OCI-LY1 (cell line): ENCODE data around the gene CALU.

Experiments
- H2AFZ ChIP-seq: fragments of 200-600 bp; sonication (generic), shearing (Covaris generic); 2 replicates; pipeline ENCODE4 v1.6.0; 2014; ENCODE audit warnings: antibody characterized with exemption, mild to moderate bottlenecking, low read length
- H3F3A ChIP-seq: fragments of 200-600 bp; sonication (generic), shearing (Covaris generic); 2 replicates; pipeline ENCODE4 v1.6.0; 2014; ENCODE audit warnings: mild to moderate bottlenecking, antibody characterized with exemption, low read length, moderate library complexity; ENCODE audit not compliant: insufficient read depth
- H3K27ac ChIP-seq: fragments of 200-600 bp; sonication (generic); 2 replicates; pipeline ENCODE4 v1.5.1; 2014; ENCODE audit warnings: low read length, mixed run types, mild to moderate bottlenecking, low read depth; ENCODE audit not compliant: poor library complexity, severe bottlenecking
- H3K27me3 ChIP-seq: fragments of 200-600 bp; sonication (generic); 2 replicates; pipeline ENCODE4 v1.6.0; 2014; ENCODE audit warnings: antibody characterized with exemption, mild to moderate bottlenecking, low read length, moderate library complexity; ENCODE audit not compliant: insufficient read depth
- H3K36me3 ChIP-seq: fragments of 200-600 bp; sonication (generic); 2 replicates; pipeline ENCODE4 v1.6.1; 2014; ENCODE audit warnings: mild to moderate bottlenecking, antibody characterized with exemption, low read length, moderate library complexity, mixed read lengths; ENCODE audit not compliant: insufficient read depth
- H3K4me1 ChIP-seq: fragments of 200-600 bp; sonication (generic); 2 replicates; pipeline ENCODE4 v1.5.1; 2014; ENCODE audit warnings: mild to moderate bottlenecking, low read length, moderate library complexity; ENCODE audit not compliant: insufficient read depth, severe bottlenecking
- H3K4me2 ChIP-seq: fragments of 200-600 bp; sonication (generic), shearing (Covaris generic); 2 replicates; pipeline ENCODE4 v1.6.1; 2014; ENCODE audit warnings: low read length
- H3K4me3 ChIP-seq: fragments of 200-600 bp; sonication (generic); 2 replicates; pipeline ENCODE4 v1.5.1; 2014; ENCODE audit warnings: low read length, low read depth, mild to moderate bottlenecking, mixed read lengths; ENCODE audit not compliant: poor library complexity, severe bottlenecking
- H3K79me2 ChIP-seq: fragments of 200-600 bp; shearing (Covaris generic); 2 replicates; pipeline ENCODE4 v1.6.1; 2016; ENCODE audit warnings: mixed run types, low read length, mixed read lengths; ENCODE audit not compliant: insufficient read depth
- H3K9ac ChIP-seq: fragments of 200-600 bp; sonication (generic), shearing (Covaris generic); 2 replicates; pipeline ENCODE4 v1.6.1; 2014; ENCODE audit warnings: mild to moderate bottlenecking, low read length, mixed read lengths
- H3K9me2 ChIP-seq: fragments of 200-600 bp; sonication (generic), shearing (Covaris generic); 2 replicates; pipeline ENCODE4 v1.6.1; 2014; ENCODE audit warnings: low read depth, mild to moderate bottlenecking, low read length, mixed read lengths
- H3K9me3 ChIP-seq: fragments of 200-600 bp; shearing (Covaris generic); 2 replicates; pipeline ENCODE4 v1.6.1; 2014; ENCODE audit warnings: low read length, mixed read lengths
- H4K20me1 ChIP-seq: fragments of 200-600 bp; sonication (generic), shearing (Covaris generic); 2 replicates; pipeline ENCODE4 v1.6.0; 2016; ENCODE audit warnings: mild to moderate bottlenecking, low read length; ENCODE audit not compliant: insufficient read depth
- CTCF ChIP-seq: fragments of 200-600 bp; sonication (generic), shearing (Covaris generic); IDR thresholded peaks from 2 replicates; pipeline ENCODE4 v1.5.1; 2017; ENCODE audit warnings: mild to moderate bottlenecking, antibody characterized with exemption, low read length, moderate library complexity, mixed read lengths
- EZH2 ChIP-seq: fragments of 200-600 bp; sonication (generic), shearing (Covaris generic); IDR thresholded peaks from 2 replicates; pipeline ENCODE4 v1.8.0; 2017; ENCODE audit warnings: borderline replicate concordance, mixed run types, mild to moderate bottlenecking, antibody characterized with exemption, low read length, moderate library complexity, mixed read lengths

The CALU gene

GRCh38 chr7:128721376-128721775, 17.8 kb upstream of the CALU start:
- H3K36me3 ChIP-seq = no peaks in the 10 kb centered on the region
- H3K27me3 ChIP-seq = peaks cover 5% of the 10 kb centered on the region; the same call in 1 of the 2 replicates
- no peak overlapping the region for H3K4me3 ChIP-seq
- no peak overlapping the region for H3K9ac ChIP-seq
- H4K20me1 ChIP-seq = 0 out of 2 replicates have a peak, but pooled peaks cover 4% of the 10 kb centered on the region
- no peak overlapping the region for H3K4me2 ChIP-seq
- no peak for TF ChIP-seq CTCF
- no peak for TF ChIP-seq EZH2
- no peaks in the 10 kb centered on the region for H3K9me2 ChIP-seq
- H3K27ac ChIP-seq = no peak overlapping the region
- H3K4me1 ChIP-seq = no peaks in the 10 kb centered on the region
- H2AFZ ChIP-seq = no peak overlapping the region
- no peaks in the 10 kb centered on the region for H3K79me2 ChIP-seq
- H3K9me3 ChIP-seq = peaks cover 4% of the 10 kb centered on the region; the same call in 1 of the 2 replicates
- no peaks in the 10 kb centered on the region for H3F3A ChIP-seq

GRCh38 chr7:128724743-128725142, 14.4 kb upstream of the CALU start:
- H2AFZ ChIP-seq = no peak overlapping the region
- H3K4me3 ChIP-seq = no peak overlapping the region
- peaks cover 4% of the 10 kb centered on the region; the same call in 1 of the 2 replicates for H3K9me3 ChIP-seq
- no peaks in the 10 kb centered on the region for H3K9me2 ChIP-seq
- H3K4me2 ChIP-seq = no peak overlapping the region
- TF ChIP-seq EZH2 = no peak
- TF ChIP-seq CTCF = no peak
- H3K36me3 ChIP-seq = no peaks in the 10 kb centered on the region
- H3K27me3 ChIP-seq = peaks cover 17% of the 10 kb centered on the region; the same call in 1 of the 2 replicates
- H3F3A ChIP-seq = no peaks in the 10 kb centered on the region
- 0 out of 2 replicates have a peak, but pooled peaks cover 4% of the 10 kb centered on the region for H4K20me1 ChIP-seq
- no peaks in the 10 kb centered on the region for H3K79me2 ChIP-seq
- H3K9ac ChIP-seq = no peak overlapping the region
- H3K27ac ChIP-seq = no peak overlapping the region
- no peaks in the 10 kb centered on the region for H3K4me1 ChIP-seq

GRCh38 chr7:128725531-128725930, 13.6 kb upstream of the CALU start:
- no peaks in the 10 kb centered on the region for H3K9me2 ChIP-seq
- H3K9ac ChIP-seq = no peak overlapping the region
- no peak overlapping the region for H3K4me2 ChIP-seq
- H3K79me2 ChIP-seq = no peaks in the 10 kb centered on the region
- H3K4me1 ChIP-seq = no peaks in the 10 kb centered on the region
- H3F3A ChIP-seq = no peaks in the 10 kb centered on the region
- no peak overlapping the region for H2AFZ ChIP-seq
- H3K9me3 ChIP-seq = peaks cover 4% of the 10 kb centered on the region; the same call in 1 of the 2 replicates
- 0 out of 2 replicates have a peak, but pooled peaks cover 4% of the 10 kb centered on the region for H4K20me1 ChIP-seq
- H3K4me3 ChIP-seq = no peak overlapping the region
- H3K36me3 ChIP-seq = no peaks in the 10 kb centered on the region
- H3K27me3 ChIP-seq = peaks cover 21% of the 10 kb centered on the region; the same call in 1 of the 2 replicates
- TF ChIP-seq CTCF (no peak), EZH2 (no peak)
- no peak overlapping the region for H3K27ac ChIP-seq
